HEK293 (cell line): ENCODE data around the gene VEGFB.

Experiments used
- CTCF ChIA-PET: fragments of 350-600 bp; formaldehyde crosslinking; extraction: SDS; loops from one replicate; lab custom pipeline; 2021; ENCODE audit warnings: antibody characterized with exemption; lab: Yijun Ruan, JAX
- POLR2A ChIA-PET: fragments of 300-600 bp; formaldehyde crosslinking; extraction: SDS; loops from one replicate; lab custom pipeline; 2020; ENCODE audit warnings: antibody characterized with exemption, inconsistent platforms; lab: Yijun Ruan, JAX
- H3K27ac ChIP-seq: fragments of 200-500 bp; sonication (Bioruptor generic); 2 replicates; pipeline ENCODE4 v1.5.1; 2014; ENCODE audit warnings: low read depth, low read length, control low read depth, inconsistent platforms; ENCODE audit errors: extremely low read depth
- H3K36me3 ChIP-seq, 2 experiments: fragments of 200-500 bp in 1 of 2; sonication (Bioruptor generic) in 1 of 2; 1 replicate in 1 of 2; 2 replicates in 1 of 2; pipeline ENCODE4 v1.5.1; 2014 to 2017; ENCODE audit warnings: inconsistent platforms in 2 of 2, low read length in 2 of 2; ENCODE audit not compliant: control insufficient read depth in 2 of 2, insufficient read depth in 1 of 2
- H3K4me1 ChIP-seq: fragments of 200-500 bp; sonication (Bioruptor generic); 2 replicates; pipeline ENCODE4 v1.5.1; 2014; ENCODE audit warnings: mild to moderate bottlenecking, low read length, inconsistent platforms; ENCODE audit not compliant: control insufficient read depth, insufficient read depth
- H3K4me3 ChIP-seq: 2 replicates; pipeline ENCODE4 v1.5.1; 2011; ENCODE audit warnings: low read depth, mild to moderate bottlenecking, control low read depth, low read length, moderate library complexity
- H3K9me3 ChIP-seq: fragments of 200-500 bp; sonication (Bioruptor generic); 2 replicates; pipeline ENCODE4 v1.5.1; 2014; ENCODE audit warnings: low read depth, low read length, inconsistent platforms; ENCODE audit not compliant: control insufficient read depth, insufficient read depth
- BCL11B ChIP-seq: fragments of 450-650 bp; formaldehyde crosslinking; IDR thresholded peaks from 2 replicates; pipeline ENCODE4 v1.5.1; 2016; ENCODE audit warnings: low read depth, missing biosample characterization, missing genetic modification characterization
- EGR2 ChIP-seq: fragments of 450-650 bp; formaldehyde crosslinking; IDR thresholded peaks from 2 replicates; pipeline ENCODE4 v1.5.1; 2016; ENCODE audit warnings: low read depth, missing biosample characterization, missing genetic modification characterization
- IKZF3 ChIP-seq: fragments of 450-650 bp; IDR thresholded peaks from 2 replicates; pipeline ENCODE4 v1.5.0; 2018; ENCODE audit warnings: missing biosample characterization, mild to moderate bottlenecking, missing genetic modification characterization, moderate library complexity
- INSM2 ChIP-seq: fragments of 450-650 bp; formaldehyde crosslinking; IDR thresholded peaks from 2 replicates; pipeline ENCODE4 v1.5.1; 2016; ENCODE audit warnings: missing biosample characterization, missing genetic modification characterization
- SCRT1 ChIP-seq: fragments of 450-650 bp; formaldehyde crosslinking; IDR thresholded peaks from 2 replicates; pipeline ENCODE4 v1.5.1; 2016; ENCODE audit warnings: missing biosample characterization, missing genetic modification characterization, borderline replicate concordance
- YY1 ChIP-seq: fragments of 450-650 bp; formaldehyde crosslinking; IDR thresholded peaks from 2 replicates; pipeline ENCODE4 v1.5.1; 2018; ENCODE audit warnings: missing biosample characterization, missing genetic modification characterization
- ZBTB1 ChIP-seq: fragments of 450-650 bp; formaldehyde crosslinking; IDR thresholded peaks from 2 replicates; pipeline ENCODE4 v1.5.1; 2016; ENCODE audit warnings: missing biosample characterization, missing genetic modification characterization
- ZBTB48 ChIP-seq: fragments of 450-650 bp; formaldehyde crosslinking; IDR thresholded peaks from 2 replicates; pipeline ENCODE4 v1.5.1; 2016; ENCODE audit warnings: missing biosample characterization, missing genetic modification characterization
- ZFP37 ChIP-seq: fragments of 450-650 bp; formaldehyde crosslinking; IDR thresholded peaks from 2 replicates; pipeline ENCODE4 v1.5.1; 2016; ENCODE audit warnings: missing biosample characterization, missing genetic modification characterization
- ZFP41 ChIP-seq: fragments of 450-650 bp; formaldehyde crosslinking; IDR thresholded peaks from 2 replicates; pipeline ENCODE4 v1.5.1; 2016; ENCODE audit warnings: missing biosample characterization, missing genetic modification characterization, borderline replicate concordance
- ZIC2 ChIP-seq: fragments of 450-650 bp; formaldehyde crosslinking; IDR thresholded peaks from 2 replicates; pipeline ENCODE4 v1.5.1; 2016; ENCODE audit warnings: missing biosample characterization, missing genetic modification characterization
- ZNF112 ChIP-seq: fragments of 450-650 bp; formaldehyde crosslinking; IDR thresholded peaks from 2 replicates; pipeline ENCODE4 v1.5.0; 2017; ENCODE audit warnings: missing biosample characterization, missing genetic modification characterization
- ZNF140 ChIP-seq: fragments of 450-650 bp; formaldehyde crosslinking; IDR thresholded peaks from 2 replicates; pipeline ENCODE4 v1.5.1; 2016; ENCODE audit warnings: missing biosample characterization, missing genetic modification characterization
- ZNF19 ChIP-seq: fragments of 450-650 bp; formaldehyde crosslinking; IDR thresholded peaks from 2 replicates; pipeline ENCODE4; 2016; ENCODE audit warnings: missing biosample characterization, missing genetic modification characterization, low read depth
- ZNF23 ChIP-seq: fragments of 450-650 bp; formaldehyde crosslinking; IDR thresholded peaks from 2 replicates; pipeline ENCODE4 v1.5.1; 2016; ENCODE audit warnings: missing biosample characterization, missing genetic modification characterization, borderline replicate concordance
- ZNF354C ChIP-seq: fragments of 450-650 bp; formaldehyde crosslinking; IDR thresholded peaks from 2 replicates; pipeline ENCODE4 v1.5.1; 2016; ENCODE audit warnings: missing biosample characterization, missing genetic modification characterization, low read depth, borderline replicate concordance
- ZNF366 ChIP-seq: fragments of 450-650 bp; formaldehyde crosslinking; conservative IDR thresholded peaks from 2 replicates; pipeline ENCODE4 v1.5.1; 2016; ENCODE audit warnings: missing biosample characterization, missing genetic modification characterization
- ZNF416 ChIP-seq: fragments of 450-650 bp; formaldehyde crosslinking; IDR thresholded peaks from 2 replicates; pipeline ENCODE4 v1.5.1; 2016; ENCODE audit warnings: missing biosample characterization, missing genetic modification characterization
- ZNF423 ChIP-seq: fragments of 450-650 bp; formaldehyde crosslinking; IDR thresholded peaks from 2 replicates; pipeline ENCODE4 v1.5.1; 2016; ENCODE audit warnings: missing biosample characterization, missing genetic modification characterization
- ZNF473 ChIP-seq: fragments of 450-650 bp; formaldehyde crosslinking; IDR thresholded peaks from 2 replicates; pipeline ENCODE4 v1.5.1; 2017; ENCODE audit warnings: missing biosample characterization, missing genetic modification characterization
- ZNF571 ChIP-seq: fragments of 450-650 bp; formaldehyde crosslinking; IDR thresholded peaks from 2 replicates; pipeline ENCODE4 v1.5.0; 2017; ENCODE audit warnings: missing biosample characterization, missing genetic modification characterization
- ZNF664 ChIP-seq: fragments of 450-650 bp; formaldehyde crosslinking; IDR thresholded peaks from 2 replicates; pipeline ENCODE4 v1.5.1; 2016; ENCODE audit warnings: missing biosample characterization, missing genetic modification characterization
- ZNF701 ChIP-seq: fragments of 450-650 bp; formaldehyde crosslinking; IDR thresholded peaks from 2 replicates; pipeline ENCODE4 v1.5.1; 2016; ENCODE audit warnings: missing biosample characterization, missing genetic modification characterization
- ZNF776 ChIP-seq: fragments of 450-650 bp; formaldehyde crosslinking; IDR thresholded peaks from 2 replicates; pipeline ENCODE4 v1.5.0; 2017; ENCODE audit warnings: missing biosample characterization, missing genetic modification characterization, borderline replicate concordance
- ZNF785 ChIP-seq: fragments of 450-650 bp; formaldehyde crosslinking; IDR thresholded peaks from 2 replicates; pipeline ENCODE4 v1.5.1; 2016; ENCODE audit warnings: missing biosample characterization, missing genetic modification characterization
- ZNF791 ChIP-seq: fragments of 450-650 bp; formaldehyde crosslinking; IDR thresholded peaks from 2 replicates; pipeline ENCODE4 v1.5.1; 2016; ENCODE audit warnings: missing biosample characterization, missing genetic modification characterization
- ZXDB ChIP-seq: fragments of 450-650 bp; formaldehyde crosslinking; IDR thresholded peaks from 2 replicates; pipeline ENCODE4 v1.5.1; 2016; ENCODE audit warnings: missing biosample characterization, missing genetic modification characterization
- TF ChIP-seq, protein P1 (sequence below): fragments of 450-650 bp; formaldehyde crosslinking; IDR thresholded peaks from 2 replicates; pipeline ENCODE4 v1.5.1; 2017; ENCODE audit warnings: missing biosample characterization, missing genetic modification characterization
- TF ChIP-seq, protein P2 (sequence below): fragments of 450-650 bp; formaldehyde crosslinking; IDR thresholded peaks from 2 replicates; pipeline ENCODE4 v1.5.1; 2016; ENCODE audit warnings: missing biosample characterization, missing genetic modification characterization
- TF ChIP-seq, protein P3 (sequence below): IDR thresholded peaks from 2 replicates; pipeline ENCODE4 v1.6.1; 2011; ENCODE audit warnings: mild to moderate bottlenecking, low read depth, low read length, borderline replicate concordance
- TF ChIP-seq, protein P4 (sequence below): fragments of 450-650 bp; formaldehyde crosslinking; IDR thresholded peaks from 2 replicates; pipeline ENCODE4 v1.5.1; 2016; ENCODE audit warnings: missing biosample characterization, missing genetic modification characterization
- TF ChIP-seq, protein P5 (sequence below): fragments of 450-650 bp; formaldehyde crosslinking; IDR thresholded peaks from 2 replicates; pipeline ENCODE4 v1.5.1; 2017; ENCODE audit warnings: missing biosample characterization, missing genetic modification characterization

VEGFB gene

DNA sequence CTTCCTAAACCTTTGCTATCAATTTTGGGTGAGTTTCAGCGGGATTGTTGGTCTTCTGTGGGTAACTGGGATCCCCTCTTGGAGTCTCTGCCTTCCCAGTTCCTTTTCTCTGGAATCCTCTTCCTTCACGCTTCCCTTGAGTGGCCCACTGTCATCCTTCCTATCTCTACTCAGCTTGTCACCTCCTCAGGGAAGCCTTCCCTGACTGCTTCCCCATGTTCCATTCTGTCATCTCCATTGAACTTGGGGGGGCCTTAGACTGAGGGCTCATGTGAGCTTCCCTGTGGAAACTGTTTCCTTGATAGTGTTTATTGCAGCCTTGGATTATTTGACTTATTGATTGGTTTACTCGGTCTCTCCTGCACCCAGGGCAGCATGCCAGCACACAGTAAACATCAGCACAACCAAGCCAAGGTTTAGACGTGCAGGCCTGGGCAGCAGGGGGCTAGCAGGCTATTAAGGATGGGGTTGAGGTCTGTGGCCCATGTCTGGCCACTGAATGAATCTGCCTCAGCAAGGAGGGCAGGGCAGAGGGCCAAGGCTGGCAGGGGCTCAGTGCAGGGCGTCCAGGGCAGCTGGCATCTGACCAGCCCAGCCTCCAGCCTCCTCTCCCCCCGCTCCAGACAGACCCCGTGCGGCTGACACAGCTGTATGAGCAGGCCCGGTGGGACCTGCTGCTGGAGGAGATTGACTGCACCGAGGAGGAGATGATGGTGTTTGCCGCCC lies 15.6 kb upstream of the VEGFB start:
- H3K36me3 ChIP-seq = peaks cover 0 to 17% of the 10 kb centered on the region in 2 experiments; a peak in 1 of 3 replicates

GRCh38 chr11:64219354-64219684 lies 15.1 kb upstream of the VEGFB start:
- no peaks in the 10 kb centered on the region for H3K9me3 ChIP-seq
- CTCF ChIA-PET = interaction anchor here (0.7 to 5.2 kb wide), 3 partner anchors 14 to 84 kb away, joined by 3 to 37 read pairs (median 4); partner anchors contain the start of gene FERMT3
- H3K27ac ChIP-seq = no peak overlapping the region
- no peaks in the 10 kb centered on the region for H3K4me1 ChIP-seq
- POLR2A ChIA-PET = interaction anchor here (1.1 kb wide), 1 partner anchor 10 kb away, joined by 3 read pairs; no protein-coding TSS in a partner anchor
- H3K4me3 ChIP-seq = no peak overlapping the region
- peaks cover 0 to 22% of the 10 kb centered on the region in 2 experiments; a peak in 1 of 3 replicates for H3K36me3 ChIP-seq
- TF ChIP-seq ZFP37 (tag by site-specific recombination) = no peak
- no peak for TF ChIP-seq ZNF23 (tag by site-specific recombination)
- TF ChIP-seq ZNF785 = no peak
- no peak for TF ChIP-seq EGR2 (tag by site-specific recombination)
- TF ChIP-seq IKZF3 (tag by site-specific recombination) = no peak
- TF ChIP-seq ZNF571 (tag by site-specific recombination) = no peak
- TF ChIP-seq ZIC2 (tag by site-specific recombination) = no peak
- no peak for TF ChIP-seq ZNF19 (tag by site-specific recombination)
- TF ChIP-seq ZXDB (tag by site-specific recombination) = no peak
- TF ChIP-seq ZNF664 (tag by site-specific recombination) = no peak
- TF ChIP-seq INSM2 (tag by site-specific recombination) = no peak
- no peak for TF ChIP-seq ZNF423 (tag by site-specific recombination)
- TF ChIP-seq ZNF416 (tag by site-specific recombination) = no peak
- TF ChIP-seq, protein P1, sequence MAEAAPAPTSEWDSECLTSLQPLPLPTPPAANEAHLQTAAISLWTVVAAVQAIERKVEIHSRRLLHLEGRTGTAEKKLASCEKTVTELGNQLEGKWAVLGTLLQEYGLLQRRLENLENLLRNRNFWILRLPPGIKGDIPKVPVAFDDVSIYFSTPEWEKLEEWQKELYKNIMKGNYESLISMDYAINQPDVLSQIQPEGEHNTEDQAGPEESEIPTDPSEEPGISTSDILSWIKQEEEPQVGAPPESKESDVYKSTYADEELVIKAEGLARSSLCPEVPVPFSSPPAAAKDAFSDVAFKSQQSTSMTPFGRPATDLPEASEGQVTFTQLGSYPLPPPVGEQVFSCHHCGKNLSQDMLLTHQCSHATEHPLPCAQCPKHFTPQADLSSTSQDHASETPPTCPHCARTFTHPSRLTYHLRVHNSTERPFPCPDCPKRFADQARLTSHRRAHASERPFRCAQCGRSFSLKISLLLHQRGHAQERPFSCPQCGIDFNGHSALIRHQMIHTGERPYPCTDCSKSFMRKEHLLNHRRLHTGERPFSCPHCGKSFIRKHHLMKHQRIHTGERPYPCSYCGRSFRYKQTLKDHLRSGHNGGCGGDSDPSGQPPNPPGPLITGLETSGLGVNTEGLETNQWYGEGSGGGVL = no peak

More for the DNA sequence above, 15.6 kb upstream of the VEGFB start:
- no peak overlapping the region for H3K27ac ChIP-seq
- no peak overlapping the region for H3K4me3 ChIP-seq
- TF ChIP-seq ZNF701 (tag by site-specific recombination) (no peak), ZBTB48 (tag by site-specific recombination) (no peak), ZNF140 (no peak), ZNF354C (no peak), ZBTB1 (tag by site-specific recombination) (no peak), ZNF19 (tag by site-specific recombination) (no peak), BCL11B (tag by site-specific recombination) (no peak), SCRT1 (tag by site-specific recombination) (no peak), ZFP41 (tag by site-specific recombination) (no peak), ZNF473 (tag by site-specific recombination) (no peak), ZNF366 (no peak), ZNF112 (no peak), YY1 (tag by site-specific recombination) (no peak), ZNF791 (tag by site-specific recombination) (no peak), ZNF776 (tag by site-specific recombination) (no peak)
- TF ChIP-seq, protein P2, sequence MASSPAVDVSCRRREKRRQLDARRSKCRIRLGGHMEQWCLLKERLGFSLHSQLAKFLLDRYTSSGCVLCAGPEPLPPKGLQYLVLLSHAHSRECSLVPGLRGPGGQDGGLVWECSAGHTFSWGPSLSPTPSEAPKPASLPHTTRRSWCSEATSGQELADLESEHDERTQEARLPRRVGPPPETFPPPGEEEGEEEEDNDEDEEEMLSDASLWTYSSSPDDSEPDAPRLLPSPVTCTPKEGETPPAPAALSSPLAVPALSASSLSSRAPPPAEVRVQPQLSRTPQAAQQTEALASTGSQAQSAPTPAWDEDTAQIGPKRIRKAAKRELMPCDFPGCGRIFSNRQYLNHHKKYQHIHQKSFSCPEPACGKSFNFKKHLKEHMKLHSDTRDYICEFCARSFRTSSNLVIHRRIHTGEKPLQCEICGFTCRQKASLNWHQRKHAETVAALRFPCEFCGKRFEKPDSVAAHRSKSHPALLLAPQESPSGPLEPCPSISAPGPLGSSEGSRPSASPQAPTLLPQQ = no peak
- TF ChIP-seq, protein P3, sequence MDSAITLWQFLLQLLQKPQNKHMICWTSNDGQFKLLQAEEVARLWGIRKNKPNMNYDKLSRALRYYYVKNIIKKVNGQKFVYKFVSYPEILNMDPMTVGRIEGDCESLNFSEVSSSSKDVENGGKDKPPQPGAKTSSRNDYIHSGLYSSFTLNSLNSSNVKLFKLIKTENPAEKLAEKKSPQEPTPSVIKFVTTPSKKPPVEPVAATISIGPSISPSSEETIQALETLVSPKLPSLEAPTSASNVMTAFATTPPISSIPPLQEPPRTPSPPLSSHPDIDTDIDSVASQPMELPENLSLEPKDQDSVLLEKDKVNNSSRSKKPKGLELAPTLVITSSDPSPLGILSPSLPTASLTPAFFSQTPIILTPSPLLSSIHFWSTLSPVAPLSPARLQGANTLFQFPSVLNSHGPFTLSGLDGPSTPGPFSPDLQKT = no peak
- TF ChIP-seq, protein P4, sequence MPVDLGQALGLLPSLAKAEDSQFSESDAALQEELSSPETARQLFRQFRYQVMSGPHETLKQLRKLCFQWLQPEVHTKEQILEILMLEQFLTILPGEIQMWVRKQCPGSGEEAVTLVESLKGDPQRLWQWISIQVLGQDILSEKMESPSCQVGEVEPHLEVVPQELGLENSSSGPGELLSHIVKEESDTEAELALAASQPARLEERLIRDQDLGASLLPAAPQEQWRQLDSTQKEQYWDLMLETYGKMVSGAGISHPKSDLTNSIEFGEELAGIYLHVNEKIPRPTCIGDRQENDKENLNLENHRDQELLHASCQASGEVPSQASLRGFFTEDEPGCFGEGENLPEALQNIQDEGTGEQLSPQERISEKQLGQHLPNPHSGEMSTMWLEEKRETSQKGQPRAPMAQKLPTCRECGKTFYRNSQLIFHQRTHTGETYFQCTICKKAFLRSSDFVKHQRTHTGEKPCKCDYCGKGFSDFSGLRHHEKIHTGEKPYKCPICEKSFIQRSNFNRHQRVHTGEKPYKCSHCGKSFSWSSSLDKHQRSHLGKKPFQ (tag by site-specific recombination) = no peak
- TF ChIP-seq, protein P5, sequence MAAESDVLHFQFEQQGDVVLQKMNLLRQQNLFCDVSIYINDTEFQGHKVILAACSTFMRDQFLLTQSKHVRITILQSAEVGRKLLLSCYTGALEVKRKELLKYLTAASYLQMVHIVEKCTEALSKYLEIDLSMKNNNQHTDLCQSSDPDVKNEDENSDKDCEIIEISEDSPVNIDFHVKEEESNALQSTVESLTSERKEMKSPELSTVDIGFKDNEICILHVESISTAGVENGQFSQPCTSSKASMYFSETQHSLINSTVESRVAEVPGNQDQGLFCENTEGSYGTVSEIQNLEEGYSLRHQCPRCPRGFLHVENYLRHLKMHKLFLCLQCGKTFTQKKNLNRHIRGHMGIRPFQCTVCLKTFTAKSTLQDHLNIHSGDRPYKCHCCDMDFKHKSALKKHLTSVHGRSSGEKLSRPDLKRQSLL (tag by site-specific recombination) = no peak
- no peaks in the 10 kb centered on the region for H3K4me1 ChIP-seq
- H3K9me3 ChIP-seq = no peaks in the 10 kb centered on the region
- POLR2A ChIA-PET = no interaction called here
- CTCF ChIA-PET = interaction anchor here (0.7 to 5.2 kb wide), 3 partner anchors 14 to 85 kb away, joined by 3 to 37 read pairs (median 4); partner anchors contain the start of gene FERMT3
